Measurements from ENCODE around the gene PTPRE.

Gene PTPRE

GRCh38 chr10:128043259-128044045, 136.5 kb downstream of the PTPRE start:
- peak; percentile 89 for DNase-seq (ENCODE audit: low read depth, low spot score)

- peak; percentile 15 for DNase-seq (ENCODE audit: low read depth, low spot score)
Measured at GRCh38 chr10:128044186-128044585, 137.3 kb downstream of the PTPRE start.

DNA sequence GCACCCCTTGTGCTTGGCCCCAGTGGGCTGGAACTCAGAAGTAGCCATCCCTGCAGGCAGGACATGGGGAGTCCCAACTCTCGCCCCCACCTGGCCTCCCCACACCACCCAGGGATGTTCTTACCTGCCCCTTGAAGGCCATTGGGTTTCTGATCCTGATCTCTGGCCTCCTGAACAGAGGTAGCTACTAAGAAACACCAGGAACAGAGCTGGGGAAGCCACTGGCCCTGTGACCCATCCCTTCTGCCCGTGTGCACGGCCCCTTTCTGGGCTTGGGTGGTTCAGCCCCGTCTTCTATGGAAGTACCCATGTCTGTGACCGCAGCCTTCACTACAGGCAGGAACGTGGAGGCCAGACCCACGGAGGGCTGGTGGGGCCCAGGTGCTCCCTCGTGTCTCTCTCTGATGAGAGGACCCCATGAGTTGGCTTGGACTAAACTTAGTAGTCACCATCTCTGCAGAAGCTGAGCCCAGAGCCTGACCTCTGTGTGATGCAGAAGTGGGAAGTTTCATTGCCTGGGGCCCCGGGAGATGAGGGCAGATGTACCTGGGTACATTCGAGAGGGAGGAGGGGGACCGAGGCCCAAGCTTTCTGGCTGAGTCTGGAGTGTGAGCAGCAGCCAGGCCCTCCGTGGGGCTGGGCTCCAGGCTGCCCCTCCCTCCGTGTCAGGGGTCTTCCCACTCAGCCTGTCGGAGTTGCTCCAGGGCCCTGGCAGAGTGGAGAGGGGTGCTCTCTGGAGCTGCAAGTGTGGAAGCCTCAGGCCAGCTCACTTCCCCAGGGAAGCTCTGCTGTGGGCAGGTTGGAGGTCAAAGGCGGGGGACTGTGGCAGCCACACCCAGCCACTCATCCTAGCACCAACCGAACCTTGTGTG, 138.3 kb downstream of the PTPRE start:
- no peak for DNase-seq (ENCODE audit: low read depth, low spot score)

DNA sequence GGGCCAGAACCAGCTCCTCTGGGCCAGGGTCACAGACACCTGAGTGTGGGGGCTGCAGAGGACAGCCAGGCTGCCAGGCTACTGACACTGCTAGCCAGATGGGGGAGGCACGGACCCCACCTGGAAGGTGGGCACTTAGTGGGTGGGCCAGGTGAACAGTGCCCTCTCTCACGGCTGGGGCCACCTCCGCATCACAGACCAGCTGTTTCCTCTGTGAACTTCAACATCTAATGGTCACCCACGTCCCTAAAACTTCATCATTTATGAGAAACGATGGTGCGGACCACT, 138.9 kb downstream of the PTPRE start:
- no peak for DNase-seq (ENCODE audit: low read depth, low spot score)

GRCh38 chr10:128046156-128046952, 139.5 kb downstream of the PTPRE start:
- no peak for DNase-seq (ENCODE audit: low read depth, low spot score)

DNA sequence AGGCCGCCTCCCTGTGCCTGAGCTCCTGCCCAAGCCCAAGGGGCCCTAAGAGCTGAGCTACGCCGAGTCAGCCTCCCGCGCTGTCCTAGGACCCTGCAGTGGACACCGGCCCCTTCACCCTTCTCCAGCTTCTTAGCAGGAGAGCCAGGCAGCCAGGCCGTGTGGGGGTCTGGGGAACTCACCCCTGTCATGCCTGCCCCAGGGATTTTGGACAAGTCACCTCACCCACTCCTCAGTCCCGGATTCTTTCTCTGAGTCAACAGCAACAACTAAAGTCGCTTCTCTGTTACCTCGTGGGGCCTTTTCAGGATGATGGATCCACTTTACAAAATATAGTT, 140.0 kb downstream of the PTPRE start:
- DNase-seq (ENCODE audit: low read depth, low spot score) = no peak

GRCh38 chr10:128047351-128047750, 140.4 kb downstream of the PTPRE start:
- peak; percentile 91 for DNase-seq (ENCODE audit: low read depth, low spot score)

GRCh38 chr10:128047991-128048818, 141.3 kb downstream of the PTPRE start:
- no peak for DNase-seq (ENCODE audit: low read depth, low spot score)

DNA sequence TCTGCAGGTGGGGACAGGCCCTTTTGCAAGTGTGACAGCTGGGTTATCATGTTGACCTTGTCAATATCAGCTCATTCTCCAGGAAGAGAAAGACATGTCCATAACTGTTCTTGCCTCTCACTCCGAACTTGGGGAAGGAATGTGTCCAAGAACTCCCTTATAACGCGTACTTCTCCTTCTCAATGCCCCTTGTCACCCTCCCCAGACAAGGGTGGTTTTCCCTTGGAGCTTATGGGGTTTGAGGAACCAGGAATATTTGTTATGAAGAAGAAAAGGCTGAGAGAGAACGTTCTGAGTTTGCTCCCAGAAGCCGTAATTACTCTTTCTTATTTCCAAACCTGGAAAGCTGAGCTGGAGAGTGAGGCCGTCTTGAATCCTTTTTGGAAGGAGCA, 141.9 kb downstream of the PTPRE start:
- DNase-seq (ENCODE audit: low read depth, low spot score) = no peak

DNA sequence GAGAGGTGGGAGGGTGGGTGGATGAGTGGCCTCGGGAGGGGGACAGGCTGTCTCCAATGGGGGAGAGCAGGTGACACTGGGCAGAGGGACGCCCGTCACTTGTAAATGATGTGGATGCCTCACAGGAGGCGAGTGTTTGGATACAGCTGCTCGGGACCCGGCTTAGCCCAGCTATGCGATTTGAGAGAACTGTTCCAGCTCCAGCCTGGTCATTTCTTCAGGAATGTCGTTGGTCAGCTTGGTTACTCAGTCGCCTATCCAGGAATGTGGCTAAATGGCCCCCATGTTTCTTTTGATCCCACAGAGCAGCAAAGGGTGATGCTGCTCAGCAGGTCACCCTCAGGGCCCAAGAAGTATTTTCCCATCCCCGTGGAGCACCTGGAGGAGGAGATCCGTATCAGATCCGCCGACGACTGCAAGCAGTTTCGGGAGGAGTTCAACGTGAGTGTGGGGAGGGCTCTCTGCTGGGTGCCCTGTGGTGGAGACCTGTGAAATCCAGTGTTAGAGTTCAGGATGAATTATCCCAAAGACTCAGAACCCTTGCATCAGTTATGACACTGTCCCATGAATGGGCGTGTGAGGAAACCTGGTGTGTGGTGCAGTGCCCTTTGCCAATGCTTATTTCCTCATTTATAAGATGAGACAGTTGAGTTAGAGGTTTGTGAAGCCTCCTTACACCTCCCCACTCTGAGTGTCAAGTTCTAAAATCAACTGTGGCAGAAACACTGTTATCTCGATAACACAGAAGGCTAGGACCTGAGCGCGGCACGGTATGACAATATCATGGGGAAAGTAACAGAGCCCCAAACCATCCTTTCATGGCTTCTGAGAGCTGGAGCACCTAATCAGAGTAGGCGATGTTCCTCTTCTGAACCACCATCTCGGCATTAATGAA, 142.6 kb downstream of the PTPRE start:
- peak; percentile 79 for DNase-seq (ENCODE audit: low read depth, low spot score)

DNA sequence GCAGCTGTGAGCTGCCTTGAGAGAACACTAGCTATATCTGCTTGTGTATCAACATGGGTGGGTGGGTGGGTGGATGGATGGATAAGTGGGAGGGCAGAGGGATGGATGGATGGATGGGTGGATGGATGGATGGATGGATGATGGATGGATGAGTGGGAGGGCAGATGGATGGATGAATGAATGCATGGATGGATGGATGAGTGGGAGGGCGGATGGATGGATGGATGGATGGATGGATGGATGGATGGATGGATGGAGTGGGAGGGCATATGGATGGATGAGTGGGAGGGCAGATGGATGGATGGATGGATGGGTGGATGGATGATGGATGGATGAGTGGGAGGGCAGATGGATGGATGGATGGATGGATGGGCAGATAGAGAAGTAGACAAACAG, 143.2 kb downstream of the PTPRE start:
- DNase-seq (ENCODE audit: low read depth, low spot score) = no peak

- DNase-seq (ENCODE audit: low read depth, low spot score) = no peak
Measured at GRCh38 chr10:128050936-128051335, 144.0 kb downstream of the PTPRE start.

DNA sequence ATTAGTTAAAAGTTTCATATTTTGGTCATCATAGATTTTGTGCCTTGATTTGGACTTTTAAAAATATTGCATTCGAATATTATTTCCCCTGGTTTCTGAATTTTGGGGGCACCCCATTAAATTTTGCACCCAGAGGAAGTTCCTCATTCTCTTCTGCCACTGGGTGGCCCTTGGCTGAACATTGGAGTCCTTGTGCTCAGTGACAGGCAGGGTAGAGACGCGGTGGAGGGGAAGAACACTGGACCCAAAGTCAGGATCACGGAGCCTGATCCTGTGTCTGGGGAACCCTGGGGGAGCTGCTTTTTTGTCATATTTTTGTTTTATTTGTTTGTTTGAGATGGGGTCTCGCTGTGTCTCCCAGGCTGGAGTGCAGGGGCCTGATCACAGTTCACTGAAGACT, 144.6 kb downstream of the PTPRE start:
- no peak for DNase-seq (ENCODE audit: low read depth, low spot score)

DNA sequence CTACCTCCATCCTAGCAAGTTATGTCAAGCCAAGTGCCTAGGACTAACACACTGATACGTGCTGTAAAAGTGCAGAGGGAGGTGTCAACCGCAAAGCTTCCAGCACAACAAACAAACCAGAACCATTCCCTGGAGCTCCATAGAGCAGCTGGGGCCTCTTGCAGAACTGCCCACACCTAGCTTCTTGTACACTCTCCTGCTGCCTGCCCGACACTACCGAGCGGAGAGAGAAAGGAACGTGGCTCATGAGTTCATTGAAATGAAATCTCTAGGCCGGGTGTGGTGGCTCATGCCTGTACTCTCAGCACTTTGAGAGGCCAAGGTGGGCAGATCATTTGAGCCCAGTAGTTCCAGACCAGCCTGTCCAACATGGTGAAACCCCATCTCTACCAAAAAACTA, 145.8 kb downstream of the PTPRE start:
- no peak for DNase-seq (ENCODE audit: low read depth, low spot score)

- no peak for DNase-seq (ENCODE audit: low read depth, low spot score)
Measured at GRCh38 chr10:128053356-128053755, 146.5 kb downstream of the PTPRE start.

DNA sequence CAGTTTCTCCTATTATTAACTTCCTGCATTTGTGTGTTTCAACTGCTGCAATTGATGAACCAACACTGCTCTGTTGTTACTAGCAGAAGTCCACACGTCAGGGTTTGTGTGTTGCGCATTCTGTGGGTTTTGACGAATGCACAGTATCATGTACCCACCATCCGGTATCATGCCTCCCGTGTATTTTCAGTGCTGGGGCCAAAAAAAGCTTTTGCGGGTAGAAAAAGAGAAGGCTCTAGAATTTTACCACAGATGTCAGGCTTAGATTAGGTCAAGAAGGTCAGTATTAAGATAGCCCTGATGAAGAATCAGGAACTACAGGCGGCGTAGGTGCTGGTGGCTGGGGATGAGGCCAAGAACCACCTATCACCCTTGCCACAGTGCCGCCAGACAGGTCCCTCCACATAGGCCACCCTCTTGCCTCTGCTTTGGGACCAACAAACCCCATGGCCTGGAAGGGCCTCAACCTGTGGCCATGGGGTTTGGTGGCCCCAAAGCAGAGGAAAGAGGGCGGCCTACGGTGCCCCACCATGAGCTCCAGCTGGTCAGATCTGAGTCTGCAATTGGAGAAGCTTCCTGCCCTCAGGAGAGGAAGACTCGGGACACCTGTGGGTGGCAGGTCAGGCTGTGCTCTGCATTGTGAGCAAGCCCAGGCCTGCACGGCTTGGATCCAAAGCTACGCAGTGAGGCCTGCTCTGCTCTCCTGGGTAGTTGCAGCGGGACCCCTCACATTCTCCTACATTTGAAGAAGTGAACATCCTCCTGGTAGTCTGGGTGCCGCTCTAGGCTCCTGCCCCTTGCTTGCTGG, 147.5 kb downstream of the PTPRE start:
- DNase-seq (ENCODE audit: low read depth, low spot score) = no peak

- no peak for DNase-seq (ENCODE audit: low read depth, low spot score)
Measured at GRCh38 chr10:128055061-128055868, 148.4 kb downstream of the PTPRE start.

DNA sequence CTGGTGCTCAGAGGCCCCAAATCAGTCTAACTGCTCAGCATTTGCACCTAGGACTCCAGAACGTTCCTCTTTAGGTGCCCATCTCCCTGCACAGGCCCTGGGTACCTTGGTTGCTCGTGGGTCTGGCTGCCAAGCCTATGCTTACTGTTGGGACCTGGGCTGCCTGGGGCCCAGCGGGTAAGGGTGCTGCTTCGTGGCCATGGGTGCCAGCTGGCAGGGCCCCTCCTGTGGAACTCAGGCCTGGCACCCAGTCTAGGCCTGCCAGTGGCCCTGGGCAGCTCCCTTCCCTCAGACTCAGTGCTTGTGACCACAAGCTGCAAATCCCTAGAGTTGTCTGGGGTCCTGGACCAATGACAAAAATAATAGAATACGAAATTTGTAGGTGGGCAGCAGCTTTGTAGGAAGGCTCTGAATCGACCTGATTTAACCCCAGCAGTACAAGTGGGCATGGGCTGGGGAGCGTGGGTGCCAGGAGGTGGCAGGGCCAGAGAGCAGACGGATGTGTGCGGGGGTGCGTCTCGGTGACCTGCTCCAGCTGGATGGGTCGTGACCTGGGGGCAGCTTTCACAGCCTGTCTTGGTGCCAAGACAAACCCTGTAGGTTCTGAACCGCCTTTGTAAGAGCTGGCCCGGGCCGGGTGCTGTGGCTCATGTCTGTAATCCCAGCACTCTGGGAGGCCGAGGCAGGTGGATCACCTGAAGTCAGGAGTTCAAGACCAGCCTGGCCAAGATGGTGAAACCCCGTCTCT, 149.6 kb downstream of the PTPRE start:
- no peak for DNase-seq (ENCODE audit: low read depth, low spot score)

Measured in ELF-1 (cell line).